ENCODE measurements around the gene NXPE3.
"Not testable (repeated sequence)": the region's sequence is repeated elsewhere in the genome, so short reads cannot be mapped to it uniquely, and the experiment has no call there.

DNA sequence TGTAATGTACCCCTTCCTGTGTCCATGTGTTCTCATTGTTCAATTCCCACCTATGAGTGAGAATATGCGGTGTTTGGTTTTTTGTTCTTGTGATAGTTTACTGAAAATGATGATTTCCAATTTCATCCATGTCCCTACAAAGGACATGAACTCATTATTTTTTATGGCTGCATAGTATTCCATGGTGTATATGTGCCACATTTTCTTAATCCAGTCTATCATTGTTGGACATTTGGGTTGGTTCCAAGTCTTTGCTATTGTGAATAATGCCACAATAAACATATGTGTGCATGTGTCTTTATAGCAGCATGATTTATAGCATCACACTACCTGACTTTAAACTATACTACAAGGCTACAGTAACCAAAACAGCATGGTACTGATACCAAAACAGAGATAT lies 33.1 kb upstream of the NXPE3 start:
- TF ChIP-seq, protein P1, sequence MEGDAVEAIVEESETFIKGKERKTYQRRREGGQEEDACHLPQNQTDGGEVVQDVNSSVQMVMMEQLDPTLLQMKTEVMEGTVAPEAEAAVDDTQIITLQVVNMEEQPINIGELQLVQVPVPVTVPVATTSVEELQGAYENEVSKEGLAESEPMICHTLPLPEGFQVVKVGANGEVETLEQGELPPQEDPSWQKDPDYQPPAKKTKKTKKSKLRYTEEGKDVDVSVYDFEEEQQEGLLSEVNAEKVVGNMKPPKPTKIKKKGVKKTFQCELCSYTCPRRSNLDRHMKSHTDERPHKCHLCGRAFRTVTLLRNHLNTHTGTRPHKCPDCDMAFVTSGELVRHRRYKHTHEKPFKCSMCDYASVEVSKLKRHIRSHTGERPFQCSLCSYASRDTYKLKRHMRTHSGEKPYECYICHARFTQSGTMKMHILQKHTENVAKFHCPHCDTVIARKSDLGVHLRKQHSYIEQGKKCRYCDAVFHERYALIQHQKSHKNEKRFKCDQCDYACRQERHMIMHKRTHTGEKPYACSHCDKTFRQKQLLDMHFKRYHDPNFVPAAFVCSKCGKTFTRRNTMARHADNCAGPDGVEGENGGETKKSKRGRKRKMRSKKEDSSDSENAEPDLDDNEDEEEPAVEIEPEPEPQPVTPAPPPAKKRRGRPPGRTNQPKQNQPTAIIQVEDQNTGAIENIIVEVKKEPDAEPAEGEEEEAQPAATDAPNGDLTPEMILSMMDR (IDR thresholded peaks at IDR 0.05): not testable (repeated sequence)
- not testable (repeated sequence) for TF ChIP-seq POLR2A (IDR thresholded peaks at IDR 0.05)
